GM23338 (cell line): Measurements from ENCODE around the gene ASAP2.
"Not testable (repeated sequence)": the region's sequence is repeated elsewhere in the genome, so short reads cannot be mapped to it uniquely, and the experiment has no call there.

Source experiments
- CTCF ChIP-seq, 2 experiments: fragments of 200-600 bp in 1 of 2; sonication (generic) in 1 of 2; conservative IDR thresholded peaks; 2 replicates each; pipeline versions ENCODE4 v1.5.1 to v1.6.1; 2016 to 2017; ENCODE audit warnings: antibody characterized with exemption in 2 of 2, low read depth in 2 of 2, mild to moderate bottlenecking in 2 of 2, moderate library complexity in 1 of 2
- EZH2 ChIP-seq: fragments of 200-600 bp; sonication (generic); IDR thresholded peaks from one replicate; pipeline ENCODE4 v1.8.0; 2017; ENCODE audit warnings: antibody characterized with exemption, mild to moderate bottlenecking, low read depth; ENCODE audit not compliant: unreplicated experiment
- POLR2AphosphoS5 ChIP-seq: IDR thresholded peaks from 2 replicates; pipeline ENCODE4 v1.6.1; 2016; ENCODE audit warnings: antibody characterized with exemption, low read depth

GRCh38 chr2:9216143-9216542, 9.5 kb downstream of the ASAP2 start:
- not testable (repeated sequence) for TF ChIP-seq CTCF (conservative IDR thresholded peaks at IDR 0.05; ENCODE audit: low read depth in 2 of 2); EZH2; POLR2AphosphoS5
